Measurements from ENCODE around the gene GLI2. TPM values are rescaled to one million over a fixed set of nuclear protein-coding genes. Genes with fewer than 3 reads are reported as not detected.

The GLI2 gene
- total and polyA plus RNA-seq, 2 donors (not counting 1 experiment from before 2014, with no cell fraction given) = 2.8 to 3.3 TPM

DNA sequence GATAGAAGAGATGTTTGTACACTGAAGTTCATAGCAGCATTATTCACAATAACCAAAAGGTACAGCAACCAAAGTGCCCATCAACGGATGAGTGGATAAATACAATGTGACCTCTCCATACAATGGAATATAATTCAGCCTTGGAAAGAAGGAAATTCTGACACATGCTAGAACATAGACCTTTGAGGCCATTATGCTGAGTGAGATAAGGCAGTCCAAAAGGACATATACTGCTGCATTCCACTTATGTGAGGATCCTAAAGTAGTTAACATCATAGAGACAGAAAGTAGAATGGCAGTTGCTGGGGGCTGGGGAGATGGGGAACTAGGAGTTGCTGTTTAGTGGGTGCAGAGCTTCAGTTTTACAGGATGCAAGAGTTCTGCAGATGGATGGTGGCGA lies 38.2 kb upstream of the GLI2 start:
- no peaks in the 10 kb centered on the region for H3K27me3 ChIP-seq (ENCODE audit: control insufficient read depth, insufficient read depth, low read length)
- H3K4me3 ChIP-seq (replicated peaks in 1 of 4; ENCODE audit: control extremely low read depth in 1 of 4, insufficient read depth in 1 of 4, low read depth in 3 of 4, low read length in 4 of 4) = no peak overlapping the region
- no peaks in the 10 kb centered on the region for H3K9me3 ChIP-seq (ENCODE audit: control insufficient read depth, insufficient read depth, low read depth, low read length)
- TF ChIP-seq, protein P1, sequence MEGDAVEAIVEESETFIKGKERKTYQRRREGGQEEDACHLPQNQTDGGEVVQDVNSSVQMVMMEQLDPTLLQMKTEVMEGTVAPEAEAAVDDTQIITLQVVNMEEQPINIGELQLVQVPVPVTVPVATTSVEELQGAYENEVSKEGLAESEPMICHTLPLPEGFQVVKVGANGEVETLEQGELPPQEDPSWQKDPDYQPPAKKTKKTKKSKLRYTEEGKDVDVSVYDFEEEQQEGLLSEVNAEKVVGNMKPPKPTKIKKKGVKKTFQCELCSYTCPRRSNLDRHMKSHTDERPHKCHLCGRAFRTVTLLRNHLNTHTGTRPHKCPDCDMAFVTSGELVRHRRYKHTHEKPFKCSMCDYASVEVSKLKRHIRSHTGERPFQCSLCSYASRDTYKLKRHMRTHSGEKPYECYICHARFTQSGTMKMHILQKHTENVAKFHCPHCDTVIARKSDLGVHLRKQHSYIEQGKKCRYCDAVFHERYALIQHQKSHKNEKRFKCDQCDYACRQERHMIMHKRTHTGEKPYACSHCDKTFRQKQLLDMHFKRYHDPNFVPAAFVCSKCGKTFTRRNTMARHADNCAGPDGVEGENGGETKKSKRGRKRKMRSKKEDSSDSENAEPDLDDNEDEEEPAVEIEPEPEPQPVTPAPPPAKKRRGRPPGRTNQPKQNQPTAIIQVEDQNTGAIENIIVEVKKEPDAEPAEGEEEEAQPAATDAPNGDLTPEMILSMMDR (conservative IDR thresholded peaks at IDR 0.05 in 1 of 2, IDR thresholded peaks at IDR 0.05 in 1 of 2; ENCODE audit: low read depth in 1 of 2, low read length in 2 of 2) = no peak
- TF ChIP-seq EZH2 (IDR thresholded peaks at IDR 0.05; ENCODE audit: low read length, missing control alignments) = no peak
- no peak overlapping the region for H2AFZ ChIP-seq (ENCODE audit: low read length)
- no peaks in the 10 kb centered on the region for H4K20me1 ChIP-seq (ENCODE audit: control insufficient read depth, extremely low read depth, insufficient read depth, low read length)
- no peak overlapping the region for H3K4me2 ChIP-seq (ENCODE audit: extremely low read depth, insufficient read depth, low read length)
- H3K79me2 ChIP-seq (ENCODE audit: control insufficient read depth, insufficient read depth, low read length) = no peaks in the 10 kb centered on the region
- DNase-seq (ENCODE audit: low read depth in 2 of 2) = no peak
- H3K4me1 ChIP-seq (ENCODE audit: control insufficient read depth, extremely low read depth, insufficient read depth, low read length) = peaks cover 2% of the 10 kb centered on the region
- H3K27ac ChIP-seq (ENCODE audit: insufficient read depth, low read length) = no peak overlapping the region
- H3K36me3 ChIP-seq (ENCODE audit: control insufficient read depth, insufficient read depth, low read length) = no peaks in the 10 kb centered on the region
- no peak overlapping the region for H3K9ac ChIP-seq (ENCODE audit: insufficient read depth, low read length)

DNA sequence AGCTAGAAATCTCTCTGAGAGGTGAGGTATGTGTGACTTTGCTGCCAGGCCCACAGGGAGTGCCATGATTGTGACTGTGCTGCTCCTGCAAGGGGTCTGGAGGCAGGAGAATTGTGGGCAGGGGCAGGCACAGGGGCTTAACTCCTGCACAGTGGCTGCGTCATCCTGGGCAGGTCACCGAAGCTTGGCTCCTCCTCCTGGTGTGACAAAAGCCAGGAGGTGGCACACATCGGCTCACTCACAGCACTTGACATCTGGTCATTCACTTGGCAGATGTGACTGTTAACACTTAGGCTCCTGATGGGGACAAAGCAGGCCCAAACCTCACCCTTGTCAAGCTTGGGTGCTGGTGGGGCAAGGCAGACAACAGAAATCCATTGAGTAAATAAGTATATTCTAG lies 36.4 kb upstream of the GLI2 start:
- no peaks in the 10 kb centered on the region for H3K27me3 ChIP-seq (ENCODE audit: control insufficient read depth, insufficient read depth, low read length)
- no peaks in the 10 kb centered on the region for H4K20me1 ChIP-seq (ENCODE audit: control insufficient read depth, extremely low read depth, insufficient read depth, low read length)
- no peaks in the 10 kb centered on the region for H3K79me2 ChIP-seq (ENCODE audit: control insufficient read depth, insufficient read depth, low read length)
- H3K4me1 ChIP-seq (ENCODE audit: control insufficient read depth, extremely low read depth, insufficient read depth, low read length) = peaks cover 6% of the 10 kb centered on the region
- no peak overlapping the region for H3K9ac ChIP-seq (ENCODE audit: insufficient read depth, low read length)
- no peaks in the 10 kb centered on the region for H3K9me3 ChIP-seq (ENCODE audit: control insufficient read depth, insufficient read depth, low read depth, low read length)
- no peak overlapping the region for H3K27ac ChIP-seq (ENCODE audit: insufficient read depth, low read length)
- no peak overlapping the region for H3K4me2 ChIP-seq (ENCODE audit: extremely low read depth, insufficient read depth, low read length)
- no peaks in the 10 kb centered on the region for H3K36me3 ChIP-seq (ENCODE audit: control insufficient read depth, insufficient read depth, low read length)
- no peak for DNase-seq (ENCODE audit: low read depth in 2 of 2)
- no peak overlapping the region for H3K4me3 ChIP-seq (replicated peaks in 1 of 4; ENCODE audit: control extremely low read depth in 1 of 4, insufficient read depth in 1 of 4, low read depth in 3 of 4, low read length in 4 of 4)
- TF ChIP-seq EZH2 (IDR thresholded peaks at IDR 0.05; ENCODE audit: low read length, missing control alignments) = no peak
- TF ChIP-seq, protein P1 (conservative IDR thresholded peaks at IDR 0.05 in 1 of 2, IDR thresholded peaks at IDR 0.05 in 1 of 2; ENCODE audit: low read depth in 1 of 2, low read length in 2 of 2) = no peak
- H2AFZ ChIP-seq (ENCODE audit: low read length) = no peak overlapping the region

DNA sequence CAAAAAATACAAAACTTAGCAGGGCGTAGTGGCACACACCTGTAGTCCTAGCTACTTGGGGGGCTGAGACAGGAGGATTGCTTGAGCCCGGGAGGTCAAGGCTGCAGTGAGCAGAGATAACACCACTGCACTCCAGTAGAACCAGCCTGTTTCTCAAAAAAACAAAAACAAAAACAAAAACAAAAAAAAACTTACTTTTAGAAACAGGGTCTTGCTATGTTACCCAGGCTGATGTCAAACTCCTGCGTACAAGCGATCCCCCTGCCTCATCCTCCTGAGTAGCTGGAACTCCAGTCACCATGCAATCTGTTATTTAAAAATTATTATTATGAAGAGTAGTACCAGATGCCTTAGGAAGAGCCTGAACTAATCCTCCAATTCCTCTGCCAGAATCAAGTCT lies 35.0 kb upstream of the GLI2 start:
- Histone ChIP-seq H2AFZ (ENCODE audit: low read length) (no peak overlapping the region), H3K36me3 (ENCODE audit: control insufficient read depth, insufficient read depth, low read length) (no peaks in the 10 kb centered on the region), H3K27ac (ENCODE audit: insufficient read depth, low read length) (no peak overlapping the region), H3K4me3 (replicated peaks in 1 of 4; ENCODE audit: control extremely low read depth in 1 of 4, insufficient read depth in 1 of 4, low read depth in 3 of 4, low read length in 4 of 4) (no peak overlapping the region), H3K9ac (ENCODE audit: insufficient read depth, low read length) (no peak overlapping the region), H3K9me3 (ENCODE audit: control insufficient read depth, insufficient read depth, low read depth, low read length) (no peaks in the 10 kb centered on the region), H3K79me2 (ENCODE audit: control insufficient read depth, insufficient read depth, low read length) (no peaks in the 10 kb centered on the region), H3K4me1 (ENCODE audit: control insufficient read depth, extremely low read depth, insufficient read depth, low read length) (peaks cover 6% of the 10 kb centered on the region), H3K4me2 (ENCODE audit: extremely low read depth, insufficient read depth, low read length) (no peak overlapping the region), H4K20me1 (ENCODE audit: control insufficient read depth, extremely low read depth, insufficient read depth, low read length) (no peaks in the 10 kb centered on the region), H3K27me3 (ENCODE audit: control insufficient read depth, insufficient read depth, low read length) (no peaks in the 10 kb centered on the region)
- TF ChIP-seq, protein P1 (conservative IDR thresholded peaks at IDR 0.05 in 1 of 2, IDR thresholded peaks at IDR 0.05 in 1 of 2; ENCODE audit: low read depth in 1 of 2, low read length in 2 of 2) = no peak
- no peak for TF ChIP-seq EZH2 (IDR thresholded peaks at IDR 0.05; ENCODE audit: low read length, missing control alignments)
- no peak for DNase-seq (ENCODE audit: low read depth in 2 of 2)

All from fibroblast of lung (primary cell).